Skeletal muscle satellite cell (primary cell): ENCODE measurements around the gene FAAP20.

Source experiments
- H3K27me3 ChIP-seq: 2 replicates; pipeline ENCODE4 v1.7.0; 2013; ENCODE audit warnings: low read length; ENCODE audit not compliant: control insufficient read depth, insufficient read depth
- H3K36me3 ChIP-seq: 2 replicates; pipeline ENCODE4 v1.7.0; 2013; ENCODE audit warnings: mild to moderate bottlenecking, control low read depth, low read length; ENCODE audit not compliant: insufficient read depth
- H3K4me1 ChIP-seq: 2 replicates; pipeline ENCODE4 v1.7.0; 2013; ENCODE audit warnings: low read length; ENCODE audit not compliant: control insufficient read depth, insufficient read depth
- H3K4me2 ChIP-seq: 2 replicates; pipeline ENCODE4 v1.7.0; 2013; ENCODE audit warnings: mild to moderate bottlenecking, low read length
- H3K4me3 ChIP-seq: 2 replicates; pipeline ENCODE4 v1.7.0; 2013; ENCODE audit warnings: low read length
- H3K9ac ChIP-seq: 2 replicates; pipeline ENCODE4 v1.7.0; 2013; ENCODE audit warnings: mild to moderate bottlenecking, low read depth, low read length, moderate library complexity
- H3K9me3 ChIP-seq: replicated peaks from 2 replicates; pipeline ENCODE4 v1.7.0; 2013; ENCODE audit warnings: mild to moderate bottlenecking, control low read depth, low read length

FAAP20 gene

DNA sequence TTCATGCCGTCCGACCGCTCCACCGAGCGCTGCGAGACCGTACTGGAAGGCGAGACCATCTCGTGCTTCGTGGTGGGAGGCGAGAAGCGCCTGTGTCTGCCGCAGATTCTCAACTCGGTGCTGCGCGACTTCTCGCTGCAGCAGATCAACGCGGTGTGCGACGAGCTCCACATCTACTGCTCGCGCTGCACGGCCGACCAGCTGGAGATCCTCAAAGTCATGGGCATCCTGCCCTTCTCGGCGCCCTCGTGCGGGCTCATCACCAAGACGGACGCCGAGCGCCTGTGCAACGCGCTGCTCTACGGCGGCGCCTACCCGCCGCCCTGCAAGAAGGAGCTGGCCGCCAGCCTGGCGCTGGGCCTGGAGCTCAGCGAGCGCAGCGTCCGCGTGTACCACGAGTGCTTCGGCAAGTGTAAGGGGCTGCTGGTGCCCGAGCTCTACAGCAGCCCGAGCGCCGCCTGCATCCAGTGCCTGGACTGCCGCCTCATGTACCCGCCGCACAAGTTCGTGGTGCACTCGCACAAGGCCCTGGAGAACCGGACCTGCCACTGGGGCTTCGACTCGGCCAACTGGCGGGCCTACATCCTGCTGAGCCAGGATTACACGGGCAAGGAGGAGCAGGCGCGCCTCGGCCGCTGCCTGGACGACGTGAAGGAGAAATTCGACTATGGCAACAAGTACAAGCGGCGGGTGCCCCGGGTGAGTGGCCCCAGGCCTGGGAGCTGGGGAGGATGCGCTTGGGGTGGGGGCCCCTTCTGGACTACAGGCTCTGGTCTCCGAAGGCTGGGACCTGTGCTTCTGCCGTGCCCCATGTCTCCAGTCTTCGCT, 34.7 kb upstream of the FAAP20 start:
- Histone ChIP-seq H3K4me1 (peaks cover 42% of the 10 kb centered on the region), H3K9me3 (no peaks in the 10 kb centered on the region), H3K4me2 (peak overlapping the region; percentile 97), H3K27me3 (no peaks in the 10 kb centered on the region), H3K36me3 (peaks cover 30% of the 10 kb centered on the region), H3K9ac (peak overlapping the region; percentile 90), H3K4me3 (peak overlapping the region; percentile 92)

DNA sequence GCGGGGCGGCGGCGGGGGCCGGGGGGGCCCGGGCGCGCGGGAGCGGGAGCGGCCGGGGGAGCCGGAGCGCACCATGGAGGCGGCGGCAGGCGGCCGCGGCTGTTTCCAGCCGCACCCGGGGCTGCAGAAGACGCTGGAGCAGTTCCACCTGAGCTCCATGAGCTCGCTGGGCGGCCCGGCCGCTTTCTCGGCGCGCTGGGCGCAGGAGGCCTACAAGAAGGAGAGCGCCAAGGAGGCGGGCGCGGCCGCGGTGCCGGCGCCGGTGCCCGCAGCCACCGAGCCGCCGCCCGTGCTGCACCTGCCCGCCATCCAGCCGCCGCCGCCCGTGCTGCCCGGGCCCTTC, 34.1 kb upstream of the FAAP20 start:
- Histone ChIP-seq H3K4me1 (peaks cover 38% of the 10 kb centered on the region), H3K36me3 (peaks cover 30% of the 10 kb centered on the region)

DNA sequence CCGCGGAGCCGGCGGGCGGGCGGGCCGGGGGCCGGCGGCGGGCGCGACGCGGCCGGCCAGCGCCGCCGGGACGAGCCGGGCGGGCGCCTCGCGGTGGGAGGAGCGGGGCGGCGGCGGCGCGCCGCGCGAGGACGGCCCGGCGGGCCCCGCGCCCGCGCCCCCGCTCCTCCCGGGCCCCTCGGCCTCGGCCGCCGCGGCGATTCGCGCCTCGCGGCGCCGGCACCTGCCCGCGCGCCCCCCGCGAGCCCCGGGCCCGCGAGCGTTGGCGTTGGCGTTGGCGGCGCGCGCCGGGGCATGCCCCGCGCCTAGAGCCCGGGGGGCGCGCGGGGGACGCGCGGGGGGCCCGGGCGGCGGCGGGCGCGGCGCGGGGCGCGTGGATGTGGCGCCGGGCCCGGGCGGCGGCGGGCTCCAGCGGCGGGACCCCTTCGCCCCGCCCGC, 33.6 kb upstream of the FAAP20 start, which contains the start of gene SKI:
Gene SKI, plus strand, starts transcription at position 163 of the 438 bp plus-strand sequence. CDS start 448 bp downstream, outside the sequence.
- peak within 1 kb of the TSS; percentile 99 for H3K9ac ChIP-seq
- no peaks in the 10 kb centered on the region for H3K27me3 ChIP-seq
- H3K36me3 ChIP-seq = peaks cover 30% of the 10 kb centered on the region
- peaks cover 33% of the 10 kb centered on the region for H3K4me1 ChIP-seq
- peak within 1 kb of the TSS; percentile 99 for H3K4me3 ChIP-seq
- peak within 1 kb of the TSS; percentile 99 for H3K4me2 ChIP-seq
- H3K9me3 ChIP-seq = no peaks in the 10 kb centered on the region

More for the DNA sequence above, 34.1 kb upstream of the FAAP20 start:
- Histone ChIP-seq H3K27me3 (no peaks in the 10 kb centered on the region), H3K4me2 (peak overlapping the region; percentile 97), H3K9me3 (no peaks in the 10 kb centered on the region), H3K9ac (peak overlapping the region; percentile 90), H3K4me3 (peak overlapping the region; percentile 92)

DNA sequence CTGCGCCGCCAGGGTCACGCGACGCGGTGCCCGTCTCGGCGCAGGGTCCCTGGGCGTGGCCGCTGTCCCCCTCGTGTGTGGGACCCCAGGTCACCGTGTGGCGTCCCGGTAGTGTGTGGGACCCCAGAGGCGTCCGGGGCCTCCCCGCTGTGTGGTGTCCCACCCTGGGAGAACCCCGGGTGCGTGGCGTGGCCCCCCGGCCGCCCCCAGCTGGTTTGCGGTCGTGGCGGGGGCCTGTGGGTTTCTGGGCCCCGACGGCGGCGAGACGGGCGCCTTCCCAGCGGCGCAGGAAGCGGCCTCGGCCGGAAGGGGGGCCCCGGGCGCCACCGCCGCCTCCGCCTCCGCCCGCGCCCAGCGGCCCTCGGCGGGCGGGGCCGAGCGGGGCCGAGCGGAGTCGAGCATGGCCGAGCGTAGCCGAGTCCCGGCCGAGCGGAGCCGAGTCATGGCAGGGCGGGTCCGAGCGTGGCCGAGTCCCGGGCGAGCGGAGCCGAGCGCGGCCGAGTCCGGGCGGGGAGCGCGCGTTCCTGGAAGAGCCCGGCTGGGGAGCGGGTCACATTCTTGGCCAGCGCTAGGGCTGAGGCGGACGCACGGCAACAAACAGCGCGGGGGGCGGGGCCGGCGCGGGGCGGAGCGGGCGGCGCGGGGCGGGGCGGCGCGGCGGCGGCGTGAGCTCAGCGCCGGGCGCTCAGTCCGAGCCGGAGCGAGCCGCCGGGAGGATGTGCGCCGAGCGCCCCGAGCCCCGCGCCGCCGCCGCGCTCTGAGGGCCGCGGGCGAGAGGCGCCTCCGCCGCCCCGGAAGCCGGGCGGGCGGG, 33.0 kb upstream of the FAAP20 start:
- Histone ChIP-seq H3K36me3 (peaks cover 27% of the 10 kb centered on the region), H3K4me1 (peaks cover 28% of the 10 kb centered on the region), H3K9ac (peak overlapping the region; percentile 99), H3K9me3 (no peaks in the 10 kb centered on the region), H3K4me2 (peak overlapping the region; percentile 99), H3K4me3 (peak overlapping the region; percentile 99), H3K27me3 (no peaks in the 10 kb centered on the region)

DNA sequence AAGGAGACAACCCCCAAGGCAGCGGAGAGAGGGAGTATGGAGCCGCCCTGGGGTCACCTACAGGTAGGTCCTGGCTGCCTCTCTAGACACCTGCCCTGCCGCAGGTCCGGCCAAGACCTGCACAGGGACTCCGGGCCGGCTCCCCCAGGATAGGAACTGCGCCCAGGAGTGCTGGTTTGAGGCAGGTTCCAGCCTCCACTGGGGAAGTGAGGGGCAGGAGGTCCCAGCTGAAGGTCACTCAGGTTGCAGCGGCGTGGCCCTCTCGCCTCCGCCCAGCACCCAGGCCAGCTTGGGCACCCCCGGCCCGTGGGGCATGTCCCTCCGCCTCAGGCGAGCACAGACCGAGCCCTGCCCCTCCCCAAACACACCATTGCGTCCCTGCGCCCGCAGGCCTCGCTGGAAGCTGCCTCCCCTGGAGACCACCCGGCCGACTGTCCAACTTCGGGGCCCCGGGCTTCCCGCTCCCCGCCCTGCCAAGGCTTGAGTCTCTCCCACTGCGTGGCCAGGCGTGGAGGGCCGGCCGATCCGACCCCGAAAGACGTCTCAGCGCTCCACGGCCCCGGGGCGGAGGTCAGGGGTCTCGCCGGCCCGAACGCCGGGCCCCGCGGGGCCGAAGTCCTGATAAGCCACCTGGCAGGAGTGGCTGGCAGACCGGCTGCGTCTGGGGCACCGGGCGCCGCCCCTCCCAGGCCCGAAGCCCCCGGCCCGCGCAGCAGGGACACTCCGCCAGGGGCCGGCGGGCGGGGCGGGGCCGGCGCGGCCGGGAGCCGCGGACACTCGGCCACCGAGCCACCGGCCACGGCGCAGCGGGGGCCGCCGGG, 32.2 kb upstream of the FAAP20 start:
- Histone ChIP-seq H3K9me3 (no peaks in the 10 kb centered on the region), H3K4me2 (peak overlapping the region; percentile 99), H3K4me3 (peak overlapping the region; percentile 99), H3K27me3 (no peaks in the 10 kb centered on the region), H3K9ac (peak overlapping the region; percentile 99), H3K4me1 (peaks cover 20% of the 10 kb centered on the region), H3K36me3 (peaks cover 23% of the 10 kb centered on the region)

DNA sequence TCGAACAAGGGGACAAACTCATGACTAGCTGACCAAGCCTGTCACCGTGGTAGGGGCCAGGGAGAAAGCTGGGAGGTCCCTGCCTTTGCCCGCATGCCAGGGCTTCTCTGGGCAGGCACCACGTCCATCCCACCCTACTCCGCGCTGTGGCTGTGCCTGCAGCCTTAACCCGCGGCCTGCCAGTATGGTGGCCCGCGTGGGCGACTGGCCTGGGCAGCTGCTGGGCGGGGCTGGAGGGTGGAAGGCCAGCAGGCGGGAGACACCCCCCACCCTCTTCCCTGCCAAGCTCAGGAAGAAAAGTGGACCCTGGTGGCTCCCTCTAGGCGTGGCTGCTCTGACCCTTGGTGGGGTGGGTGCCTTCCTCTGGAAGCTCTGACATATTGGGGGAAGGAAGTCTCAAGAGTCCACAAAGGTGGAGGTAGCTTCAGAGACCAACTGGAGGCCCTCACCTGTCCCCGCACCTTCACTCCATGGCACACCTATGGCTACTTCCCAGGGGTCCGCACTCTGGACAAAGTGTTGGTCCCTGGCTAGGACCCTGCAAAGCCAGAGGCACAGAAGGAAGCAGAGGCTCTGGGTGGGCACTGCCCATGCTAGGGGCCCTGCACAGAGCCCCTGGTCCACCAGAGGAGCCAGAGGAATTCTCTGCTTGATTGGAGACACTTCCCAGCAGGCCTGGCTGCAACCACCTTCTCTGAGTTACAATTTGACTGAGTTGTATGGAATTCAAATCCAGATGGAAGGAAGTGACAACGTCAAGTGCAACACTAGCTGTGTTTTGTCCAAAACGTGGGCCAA, 30.3 kb upstream of the FAAP20 start:
- no peak overlapping the region for H3K4me3 ChIP-seq
- no peak overlapping the region for H3K4me2 ChIP-seq
- no peaks in the 10 kb centered on the region for H3K27me3 ChIP-seq
- H3K36me3 ChIP-seq = peaks cover 8% of the 10 kb centered on the region
- no peak overlapping the region for H3K9ac ChIP-seq
- no peaks in the 10 kb centered on the region for H3K9me3 ChIP-seq
- H3K4me1 ChIP-seq = peaks cover 16% of the 10 kb centered on the region

DNA sequence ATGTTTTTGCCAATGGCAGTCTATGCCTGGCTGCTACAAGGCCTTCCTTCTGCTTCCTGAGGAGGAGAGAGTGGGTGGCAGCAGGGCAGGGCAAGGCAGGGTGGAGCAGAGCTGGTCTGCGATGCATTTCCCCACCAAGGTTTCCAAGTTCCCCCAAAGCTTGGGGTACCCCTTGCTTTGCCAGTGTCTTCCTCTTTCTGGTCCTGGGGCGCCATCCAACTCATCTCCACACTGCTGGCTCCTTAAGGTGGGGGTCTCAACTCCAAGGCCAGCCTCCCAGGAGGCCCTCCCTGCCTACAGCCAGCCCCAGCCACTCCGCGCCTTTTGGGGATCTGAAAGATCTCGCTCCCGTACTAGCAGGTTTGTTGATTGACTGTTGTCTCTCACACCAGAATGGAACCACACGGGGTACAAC, 29.6 kb upstream of the FAAP20 start:
- peaks cover 16% of the 10 kb centered on the region for H3K4me1 ChIP-seq
- no peak overlapping the region for H3K4me2 ChIP-seq
- H3K4me3 ChIP-seq = no peak overlapping the region
- peaks cover 2% of the 10 kb centered on the region for H3K36me3 ChIP-seq
- H3K9me3 ChIP-seq = no peaks in the 10 kb centered on the region
- no peaks in the 10 kb centered on the region for H3K27me3 ChIP-seq
- H3K9ac ChIP-seq = no peak overlapping the region

DNA sequence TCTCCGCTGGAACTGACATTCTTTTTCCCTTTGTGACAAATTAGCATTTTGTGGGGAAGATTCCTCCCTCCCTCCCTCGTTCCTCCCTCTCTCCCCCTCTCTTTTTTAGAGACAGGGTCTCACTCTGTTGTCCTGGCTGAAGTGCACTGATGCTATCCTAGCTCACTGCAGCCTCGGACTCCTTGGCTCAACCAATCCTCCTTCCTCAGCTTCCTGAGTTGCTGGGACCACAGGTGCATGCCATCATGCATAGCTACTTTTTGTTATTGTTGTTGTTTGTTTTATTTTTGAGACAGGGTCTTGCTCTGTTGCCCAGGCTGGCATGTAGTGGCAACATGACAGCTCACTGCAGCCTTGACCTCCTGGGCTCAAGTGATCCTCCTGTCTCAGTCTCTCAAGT, 26.7 kb upstream of the FAAP20 start:
- Histone ChIP-seq H3K4me2 (no peak overlapping the region), H3K27me3 (no peaks in the 10 kb centered on the region), H3K36me3 (no peaks in the 10 kb centered on the region), H3K9ac (no peak overlapping the region), H3K9me3 (no peaks in the 10 kb centered on the region), H3K4me3 (no peak overlapping the region), H3K4me1 (peaks cover 9% of the 10 kb centered on the region)

DNA sequence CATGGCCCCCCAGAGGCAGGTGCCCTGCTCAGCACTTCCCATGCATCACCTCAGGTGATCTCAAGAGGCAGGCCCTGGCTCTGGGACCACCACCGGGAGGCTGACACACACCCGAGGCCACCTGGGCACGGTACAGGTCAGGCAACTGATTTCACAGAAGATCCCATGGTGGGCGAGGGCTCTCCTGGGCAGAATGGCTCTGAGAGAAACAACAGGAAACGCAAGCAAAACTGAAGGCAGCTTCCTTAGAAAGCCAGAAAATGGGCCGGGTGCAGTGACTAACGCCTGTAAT, 22.1 kb upstream of the FAAP20 start:
- Histone ChIP-seq H3K9ac (no peak overlapping the region), H3K4me3 (no peak overlapping the region), H3K4me1 (peaks cover 29% of the 10 kb centered on the region), H3K4me2 (no peak overlapping the region), H3K9me3 (no peaks in the 10 kb centered on the region), H3K36me3 (no peaks in the 10 kb centered on the region), H3K27me3 (no peaks in the 10 kb centered on the region)

DNA sequence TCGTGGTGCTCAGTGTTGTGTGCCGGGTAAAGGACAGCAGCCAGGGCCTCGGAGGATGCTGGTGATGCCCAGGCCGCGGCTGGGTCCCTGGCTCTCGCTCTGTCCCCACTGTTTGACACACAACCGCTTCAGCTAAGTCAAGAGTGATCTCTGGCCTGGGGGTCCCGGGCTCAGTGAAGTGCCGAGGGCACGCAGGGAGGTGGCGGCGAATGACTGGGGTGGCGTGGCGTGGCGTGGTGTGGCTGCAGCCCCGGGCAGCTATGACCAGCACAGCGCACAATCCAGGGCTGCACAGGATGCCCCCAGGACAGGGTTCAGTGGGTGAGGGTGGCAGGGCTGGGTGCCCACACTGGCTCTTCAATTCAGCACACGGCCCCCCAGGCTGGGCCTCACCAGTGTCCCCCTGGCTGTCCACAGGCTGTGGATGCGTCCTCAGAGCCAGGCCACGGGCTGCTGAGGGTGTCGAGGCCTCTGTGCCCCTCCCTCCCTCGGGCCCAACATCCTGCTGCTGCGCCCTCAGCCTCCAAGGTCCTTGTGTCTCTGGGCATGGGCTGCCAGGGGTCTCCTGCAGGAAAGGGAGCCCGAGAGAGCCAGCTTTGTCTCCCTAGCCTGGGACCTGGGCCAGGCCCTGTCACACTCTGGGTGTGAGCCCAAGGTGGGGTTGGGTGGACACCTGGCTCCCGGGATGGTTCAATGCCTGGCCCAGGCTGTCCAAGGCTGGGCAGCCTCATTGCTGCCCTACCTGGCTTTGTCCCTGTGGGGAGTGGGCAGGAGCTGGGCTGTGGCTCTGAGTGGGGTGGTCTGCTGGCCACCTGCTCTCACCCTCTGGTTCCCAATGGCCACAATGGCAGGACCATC, 21.6 kb upstream of the FAAP20 start:
- Histone ChIP-seq H3K9ac (no peak overlapping the region), H3K9me3 (no peaks in the 10 kb centered on the region), H3K4me1 (peaks cover 29% of the 10 kb centered on the region), H3K36me3 (no peaks in the 10 kb centered on the region), H3K4me2 (no peak overlapping the region), H3K4me3 (no peak overlapping the region), H3K27me3 (no peaks in the 10 kb centered on the region)
